PC-3 (cell line): Measurements from ENCODE around the gene EXOC7. TPM values are rescaled to one million over a fixed set of nuclear protein-coding genes. Genes with fewer than 3 reads are reported as not detected.
A peak's percentile ranks its signal among the peaks of the same experiment; 100 is the strongest.

Experiments used
- ATAC-seq: fragments of 200-7000 bp; cut with Tn5 transposase; 2 replicates; pipeline ENCODE4 v1.9.1; 2020; ENCODE audit warnings: mild to moderate bottlenecking, moderate library complexity
- Bru-seq: library from RNA; stranded (reverse); fragments of 400-500 nt; gene quantifications from one replicate; lab custom pipeline; 2021; lab: Mats Ljungman, UMichigan
- BruChase-seq, 2 experiments: library from RNA; stranded (reverse); fragments of 400-500 nt; gene quantifications; one replicate each; lab custom pipeline; 2021; lab: Mats Ljungman, UMichigan
- BruUV-seq: library from RNA; stranded (reverse); fragments of 400-500 nt; replicated peaks from 2 replicates; lab custom pipeline; 2021; lab: Mats Ljungman, UMichigan
- CTCF ChIA-PET: fragments of 300-600 bp; sonication (Branson Sonifier 250); formaldehyde crosslinking; loops from one replicate; lab custom pipeline; 2022; ENCODE audit warnings: antibody characterized with exemption; lab: Charles Lee
- POLR2A ChIA-PET: fragments of 300-600 bp; sonication (Branson Sonifier 250); formaldehyde crosslinking; loops from one replicate; lab custom pipeline; 2022; ENCODE audit warnings: antibody characterized with exemption; ENCODE audit not compliant: unreplicated experiment; lab: Charles Lee
- DNase-seq: peaks from one replicate; pipeline ENCODE4 v3.0.0-alpha.2; 2015
- H2AFZ ChIP-seq: fragments of 300-600 bp; sonication (generic); 2 replicates; pipeline ENCODE4 v1.6.0; 2016; ENCODE audit warnings: antibody characterized with exemption, low read length
- H3F3A ChIP-seq: fragments of 300-600 bp; sonication (generic); one replicate; pipeline ENCODE4 v1.6.0; 2017; ENCODE audit warnings: antibody characterized with exemption, low read length, control low read depth, mild to moderate bottlenecking; ENCODE audit not compliant: unreplicated experiment
- H3K27ac ChIP-seq: fragments of 300-600 bp; sonication (generic); 2 replicates; pipeline ENCODE4 v1.5.1; 2016; ENCODE audit warnings: mild to moderate bottlenecking, low read length
- H3K27me3 ChIP-seq: fragments of 300-600 bp; sonication (generic); 2 replicates; pipeline ENCODE4 v1.6.1; 2016; ENCODE audit warnings: low read length, mixed read lengths
- H3K36me3 ChIP-seq: fragments of 300-600 bp; sonication (generic); 2 replicates; pipeline ENCODE4 v1.6.1; 2016; ENCODE audit warnings: low read depth, mixed run types, low read length, mixed read lengths
- H3K4me1 ChIP-seq: fragments of 300-600 bp; sonication (generic); 2 replicates; pipeline ENCODE4 v1.5.1; 2016; ENCODE audit warnings: low read length; ENCODE audit not compliant: insufficient read depth
- H3K4me2 ChIP-seq: fragments of 300-600 bp; sonication (generic); 2 replicates; pipeline ENCODE4 v1.6.0; 2016; ENCODE audit warnings: low read length
- H3K4me3 ChIP-seq: fragments of 300-600 bp; sonication (generic); 2 replicates; pipeline ENCODE4 v1.5.1; 2016; ENCODE audit warnings: mild to moderate bottlenecking, low read length, mixed read lengths
- H3K79me2 ChIP-seq: fragments of 300-600 bp; sonication (generic); 2 replicates; pipeline ENCODE4 v1.6.1; 2017; ENCODE audit warnings: low read length, mixed read lengths
- H3K9ac ChIP-seq: fragments of 300-600 bp; sonication (generic); 2 replicates; pipeline ENCODE4 v1.6.0; 2016; ENCODE audit warnings: mild to moderate bottlenecking, low read length
- H3K9me2 ChIP-seq: fragments of 300-600 bp; sonication (generic); replicated peaks from 2 replicates; pipeline ENCODE4 v1.6.1; 2016; ENCODE audit warnings: mixed run types, low read length, mixed read lengths
- H3K9me3 ChIP-seq: fragments of 300-600 bp; sonication (generic); 2 replicates; pipeline ENCODE4 v1.6.1; 2016; ENCODE audit warnings: low read length, mixed read lengths
- H4K20me1 ChIP-seq: fragments of 300-600 bp; sonication (generic); 2 replicates; pipeline ENCODE4 v1.6.1; 2016; ENCODE audit warnings: low read length, mixed read lengths
- CTCF ChIP-seq: fragments of 300-600 bp; sonication (generic); conservative IDR thresholded peaks from 2 replicates; pipeline ENCODE4 v1.5.1; 2017; ENCODE audit warnings: antibody characterized with exemption, low read depth, mild to moderate bottlenecking, low read length
- EZH2 ChIP-seq: fragments of 300-600 bp; sonication (generic); IDR thresholded peaks from one replicate; pipeline ENCODE4 v1.6.1; 2017; ENCODE audit warnings: antibody characterized with exemption, mild to moderate bottlenecking, low read length; ENCODE audit not compliant: unreplicated experiment
- EZH2phosphoT487 ChIP-seq: fragments of 300-600 bp; sonication (generic); IDR thresholded peaks from 2 replicates; pipeline ENCODE4 v1.6.1; 2018; ENCODE audit warnings: mild to moderate bottlenecking, antibody characterized with exemption, low read length, borderline replicate concordance
- intact Hi-C: fragments of 100-400 bp; cut with micrococcal nuclease; formaldehyde crosslinking; loops from 2 replicates; pipeline ENCODE4 v1.9.0; 2023
- long read RNA-seq: library from polyadenylated mRNA; unstranded; transcript quantifications from one replicate; pipeline ENCODE4 v2.0.0, GENCODE V29; 2021; ENCODE audit not compliant: unreplicated experiment
- total RNA-seq: library from RNA; depleted of rRNA; stranded (reverse); fragments of >200 nt; gene quantifications from 2 replicates; pipeline ENCODE4 v1.2.3, GENCODE V29; 2014; rRNA removed

EXOC7 gene
- total RNA-seq (153 and 173 TPM in 2 replicates), Bru-seq, nascent RNA (percentile 86 among the genes with signal in this experiment), BruChase-seq, experiment 1, labeled RNA remaining after a 6-hour chase (percentile 91 among the genes with signal in this experiment), BruChase-seq, experiment 2, labeled RNA remaining after a 2-hour chase (percentile 88 among the genes with signal in this experiment)
- long read RNA-seq, full-length matches to known transcripts: 235 of 1,064 reads
- long read RNA-seq, partial matches to known transcripts: 32 of 1,064 reads
- long read RNA-seq, other reads (novel, unspliced or antisense): 797 of 1,064 reads

DNA sequence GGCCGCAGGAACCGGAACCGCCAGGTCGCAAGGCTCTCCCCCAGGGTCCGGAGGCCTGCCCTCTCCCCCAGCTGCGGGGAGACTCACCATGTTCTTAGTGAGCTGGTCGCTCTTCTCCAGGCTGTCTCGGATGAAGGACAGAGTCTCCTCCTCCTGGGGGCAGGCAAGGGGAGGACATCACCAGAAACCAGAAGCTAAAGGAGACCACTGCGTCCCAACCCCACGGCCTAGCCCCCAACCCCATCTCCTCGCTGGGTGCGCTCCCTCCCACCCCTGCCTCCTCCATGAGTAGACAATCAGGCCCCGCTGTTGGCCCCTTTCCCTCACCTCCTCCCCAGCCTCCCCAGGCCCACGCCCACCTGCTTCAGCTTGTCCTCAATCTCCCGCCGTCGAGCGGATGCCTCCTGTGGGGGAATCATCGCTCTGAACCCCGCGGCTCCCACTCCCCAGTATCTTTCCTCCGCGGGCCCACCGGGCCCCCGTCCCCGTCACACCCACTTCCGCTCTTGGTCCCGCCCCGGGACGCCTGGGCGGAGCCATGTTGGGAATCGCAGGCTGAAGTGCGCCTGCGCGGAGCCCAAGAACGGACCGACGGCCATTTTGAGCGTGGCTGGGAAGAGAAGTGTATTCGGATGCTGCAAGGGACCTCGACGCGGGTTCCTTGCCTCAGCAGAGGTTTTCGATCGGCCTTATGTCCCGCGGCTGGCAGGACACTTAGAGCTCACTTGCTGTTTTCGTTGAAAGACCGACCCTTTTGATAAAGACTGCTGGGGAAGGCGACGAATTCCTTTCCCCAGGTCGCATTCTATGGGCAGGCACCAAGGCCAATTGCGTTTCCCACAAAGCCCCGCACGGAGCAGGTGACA, at the start of gene EXOC7:
EXOC7 (minus strand) TSS at position 514 of the 866 bp plus-strand sequence; CDS start at position 419, 95 bp downstream.
- peak within 1 kb of the TSS; percentile 95 for H3K4me3 ChIP-seq
- no peaks in the 10 kb centered on the region for H4K20me1 ChIP-seq
- no peaks in the 10 kb centered on the region for H3F3A ChIP-seq
- DNase-seq: peak; percentile 98
- intact Hi-C loops: loop anchor here (10.0 kb wide), 1 partner anchor 161 kb away; the partner anchor contains the start of gene UBALD2
- BruUV-seq: TSS peak; percentile 66
- peak within 1 kb of the TSS; percentile 90 for H3K4me2 ChIP-seq
- TF ChIP-seq EZH2phosphoT487 (no peak), CTCF (no peak), EZH2 (no peak)
- peak; percentile 82 for ATAC-seq
- POLR2A ChIA-PET: interaction anchor here (0.5 kb wide), 1 partner anchor 250 kb away, joined by 3 read pairs; the partner anchor contains the start of gene PRPSAP1
- H3K27me3 ChIP-seq: no peaks in the 10 kb centered on the region
- CTCF ChIA-PET: interaction anchor here (0.8 kb wide), 1 partner anchor 143 kb away, joined by 5 read pairs; no protein-coding TSS in a partner anchor
- H2AFZ ChIP-seq: peak within 1 kb of the TSS; percentile 81
- H3K27ac ChIP-seq: peak within 1 kb of the TSS; percentile 16
- peaks cover 26% of the 10 kb centered on the region for H3K79me2 ChIP-seq
- H3K9me2 ChIP-seq: no peaks in the 10 kb centered on the region
- no peaks in the 10 kb centered on the region for H3K9me3 ChIP-seq
- peak within 1 kb of the TSS; percentile 87 for H3K9ac ChIP-seq
- peaks cover 17% of the 10 kb centered on the region for H3K36me3 ChIP-seq
- H3K4me1 ChIP-seq: peaks cover 15% of the 10 kb centered on the region

DNA sequence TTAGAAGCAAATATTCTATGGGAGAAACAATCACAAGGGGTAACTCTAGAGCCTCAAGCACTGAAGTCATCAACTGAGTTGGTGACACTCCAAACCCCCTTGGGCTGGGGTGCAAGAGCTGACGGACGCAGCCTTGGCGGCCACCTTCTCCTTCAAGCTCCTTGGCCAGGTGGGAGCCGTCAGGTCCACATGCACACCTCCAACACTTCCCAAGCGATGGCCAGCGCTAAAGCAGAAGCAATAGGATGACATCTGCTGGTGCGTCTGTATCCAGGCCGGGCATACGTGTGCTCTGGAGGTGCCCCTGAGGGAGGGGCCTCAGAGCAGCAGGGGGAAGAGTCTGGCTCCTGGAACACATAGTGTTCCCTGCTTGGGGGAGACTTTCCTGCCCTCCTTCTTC, 49.6 kb upstream of the EXOC7 start:
- Histone ChIP-seq H3K4me3 (no peak overlapping the region), H2AFZ (no peak overlapping the region), H3K9me2 (no peaks in the 10 kb centered on the region), H3K27me3 (no peaks in the 10 kb centered on the region), H3K27ac (no peak overlapping the region), H3K4me1 (no peaks in the 10 kb centered on the region; the same call in 1 of the 2 replicates), H3F3A (no peaks in the 10 kb centered on the region), H3K79me2 (no peaks in the 10 kb centered on the region), H3K9ac (no peak overlapping the region), H3K4me2 (no peak overlapping the region), H3K36me3 (no peaks in the 10 kb centered on the region), H3K9me3 (no peaks in the 10 kb centered on the region), H4K20me1 (no peaks in the 10 kb centered on the region)
- ATAC-seq: no peak
- no peak for TF ChIP-seq EZH2phosphoT487
- no peak for TF ChIP-seq CTCF
- TF ChIP-seq EZH2: no peak
- CTCF ChIA-PET: interaction anchor here (1.1 kb wide), 1 partner anchor 127 kb away, joined by 8 read pairs; no protein-coding TSS in a partner anchor
- no TSS peak for BruUV-seq
- intact Hi-C loops: no loop called here
- POLR2A ChIA-PET: no interaction called here
- DNase-seq: no peak
